GM12892 (cell line): ENCODE measurements around the gene GNAI3.

Experiments used
- POLR2A ChIP-seq: IDR thresholded peaks from 2 replicates; pipeline ENCODE4 v1.6.1; 2011; ENCODE audit warnings: low read depth, low read length, control low read depth
- POLR2AphosphoS5 ChIP-seq: IDR thresholded peaks from 2 replicates; pipeline ENCODE4 v1.6.1; 2011; ENCODE audit warnings: low read depth, low read length, control low read depth
- TAF1 ChIP-seq: IDR thresholded peaks from 2 replicates; pipeline ENCODE4 v1.6.1; 2011; ENCODE audit warnings: low read depth, mild to moderate bottlenecking, control low read depth, low read length, borderline replicate concordance

DNA sequence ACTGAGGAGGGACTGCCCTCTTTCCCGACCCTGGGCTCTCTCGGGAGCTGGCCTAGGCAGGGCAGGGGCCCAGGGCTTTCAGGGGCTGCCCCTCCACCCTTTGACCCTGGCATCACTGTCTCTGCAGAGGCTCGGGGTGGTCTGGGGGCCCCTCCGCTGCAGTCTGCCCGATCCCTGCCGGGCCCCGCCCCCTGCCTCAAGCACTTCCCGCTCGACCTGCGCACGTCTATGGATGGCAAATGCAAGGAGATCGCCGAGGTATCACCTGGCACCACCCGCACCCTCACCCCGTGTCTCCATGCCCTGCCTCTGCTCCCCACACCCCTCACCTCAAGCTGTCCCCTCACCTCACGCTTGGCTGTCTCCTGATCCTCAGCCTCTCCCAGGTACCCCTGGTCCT lies 76.8 kb downstream of the GNAI3 start:
- no peak for TF ChIP-seq POLR2AphosphoS5
- no peak for TF ChIP-seq POLR2A
- no peak for TF ChIP-seq TAF1
